MCF 10A (cell line): Measurements from ENCODE around the gene MAPT. TPM values are rescaled to one million over a fixed set of nuclear protein-coding genes. Genes with fewer than 3 reads are reported as not detected.

ENCODE experiments used
- BruUV-seq: library from RNA; stranded (reverse); fragments of 400-500 nt; replicated peaks from 2 replicates; lab custom pipeline; 2021; lab: Mats Ljungman, UMichigan
- CTCF ChIA-PET: fragments of 300-600 bp; sonication (Branson Sonifier 250); formaldehyde crosslinking; extraction: SDS; loops from one replicate; lab custom pipeline; 2021; ENCODE audit warnings: antibody characterized with exemption, inconsistent platforms; lab: Yijun Ruan, JAX
- POLR2A ChIA-PET: fragments of 300-600, 350-650 bp; sonication (Branson Sonifier 250); formaldehyde crosslinking; extraction: SDS; loops from one replicate; lab custom pipeline; 2020; ENCODE audit warnings: antibody characterized with exemption, inconsistent platforms; lab: Yijun Ruan, JAX
- DNase-seq: peaks from one replicate; pipeline ENCODE4 v3.0.0-alpha.2; 2018; ENCODE audit not compliant: unreplicated experiment
- H3K27ac Mint-ChIP-seq: one replicate; pipeline ENCODE4 v1.8.0; 2022; ENCODE audit warnings: mild to moderate bottlenecking, low read depth, mixed read lengths; ENCODE audit not compliant: unreplicated experiment
- H3K27me3 Mint-ChIP-seq: one replicate; pipeline ENCODE4 v1.8.0; 2022; ENCODE audit warnings: mixed read lengths; ENCODE audit not compliant: insufficient read depth, unreplicated experiment
- H3K36me3 Mint-ChIP-seq: one replicate; pipeline ENCODE4 v1.8.0; 2022; ENCODE audit warnings: mild to moderate bottlenecking, moderate library complexity, mixed read lengths; ENCODE audit not compliant: insufficient read depth, unreplicated experiment
- H3K4me1 Mint-ChIP-seq: one replicate; pipeline ENCODE4 v1.8.0; 2022; ENCODE audit warnings: mixed read lengths; ENCODE audit not compliant: insufficient read depth, unreplicated experiment
- H3K4me3 Mint-ChIP-seq: one replicate; pipeline ENCODE4 v1.8.0; 2022; ENCODE audit warnings: mild to moderate bottlenecking, moderate library complexity, mixed read lengths; ENCODE audit not compliant: unreplicated experiment
- H3K9me3 Mint-ChIP-seq: one replicate; pipeline ENCODE4 v1.8.0; 2022; ENCODE audit warnings: mixed read lengths; ENCODE audit not compliant: unreplicated experiment
- CTCF ChIP-seq: fragments of 200-600 bp; IDR thresholded peaks from one replicate; pipeline ENCODE4 v1.8.0; 2022; ENCODE audit warnings: antibody characterized with exemption, mild to moderate bottlenecking; ENCODE audit not compliant: unreplicated experiment
- intact Hi-C: fragments of 100-400 bp; cut with micrococcal nuclease; formaldehyde crosslinking; loops from 2 replicates; pipeline ENCODE4 v1.14.1; 2022
- total RNA-seq: library from RNA; stranded (reverse); gene quantifications from 2 replicates; pipeline ENCODE4 v1.2.3, GENCODE V29; 2022

MAPT gene
- total RNA-seq, 1 experiment from 2014 or later: 0.42 TPM

- POLR2A ChIA-PET: no interaction called here
- H3K9me3 Mint-ChIP-seq: peaks cover 11% of the 10 kb centered on the region
Observed at GRCh38 chr17:45973099-45973780, 78.9 kb downstream of the MAPT start.

GRCh38 chr17:45973946-45974859 is 79.8 kb downstream of the MAPT start:
- no peak for TF ChIP-seq CTCF
- no TSS peak for BruUV-seq
- Mint-ChIP-seq H3K4me1 (no peaks in the 10 kb centered on the region), H3K27ac (no peak overlapping the region), H3K27me3 (peaks cover 44% of the 10 kb centered on the region), H3K36me3 (no peaks in the 10 kb centered on the region), H3K4me3 (no peak overlapping the region), H3K9me3 (peaks cover 10% of the 10 kb centered on the region)
- CTCF ChIA-PET: interaction anchor here (0.6 kb wide), 1 partner anchor 49 kb away, joined by 3 read pairs; no protein-coding TSS in a partner anchor
- intact Hi-C loops: no loop called here
- DNase-seq: no peak
- POLR2A ChIA-PET: no interaction called here

More at GRCh38 chr17:45973099-45973780, 78.9 kb downstream of the MAPT start:
- no peaks in the 10 kb centered on the region for H3K36me3 Mint-ChIP-seq
- intact Hi-C loops: no loop called here
- H3K27ac Mint-ChIP-seq: no peak overlapping the region
- H3K4me3 Mint-ChIP-seq: no peak overlapping the region
- BruUV-seq: no TSS peak
- no peak for DNase-seq
- no peaks in the 10 kb centered on the region for H3K4me1 Mint-ChIP-seq
- H3K27me3 Mint-ChIP-seq: peaks cover 54% of the 10 kb centered on the region
- CTCF ChIA-PET: interaction anchor here (0.9 kb wide), 1 partner anchor 24 kb away, joined by 3 read pairs; no protein-coding TSS in a partner anchor
- no peak for TF ChIP-seq CTCF

GRCh38 chr17:45974916-45975630 is 80.7 kb downstream of the MAPT start:
- Mint-ChIP-seq H3K36me3 (no peaks in the 10 kb centered on the region), H3K27me3 (peaks cover 35% of the 10 kb centered on the region), H3K4me3 (no peak overlapping the region), H3K27ac (no peak overlapping the region), H3K9me3 (peaks cover 2% of the 10 kb centered on the region), H3K4me1 (no peaks in the 10 kb centered on the region)
- ChIA-PET POLR2A (no interaction called here), CTCF (interaction anchor here (0.6 kb wide), 2 partner anchors 50 to 143 kb away, joined by 3 read pairs; no protein-coding TSS in a partner anchor)
- BruUV-seq: no TSS peak
- DNase-seq: no peak
- TF ChIP-seq CTCF: no peak
- intact Hi-C loops: no loop called here
